Panc1 (cell line): ENCODE results near the gene LARGE2. TPM values are rescaled to one million over a fixed set of nuclear protein-coding genes. Genes with fewer than 3 reads are reported as not detected.

Source experiments
- ATAC-seq: fragments of 200-7000 bp; cut with Tn5 transposase; 2 replicates; pipeline ENCODE4 v1.9.1; 2020; ENCODE audit warnings: mild to moderate bottlenecking, moderate library complexity
- BruUV-seq: library from RNA; stranded (reverse); fragments of 400-500 nt; replicated peaks from 2 replicates; lab custom pipeline; 2021; lab: Mats Ljungman, UMichigan
- CTCF ChIA-PET: fragments of 300-600 bp; sonication (Branson Sonifier 250); formaldehyde crosslinking; loops from one replicate; lab custom pipeline; 2022; ENCODE audit warnings: antibody characterized with exemption; lab: Charles Lee
- POLR2A ChIA-PET: fragments of 300-600 bp; sonication (Branson Sonifier 250); formaldehyde crosslinking; loops from one replicate; lab custom pipeline; 2022; ENCODE audit warnings: antibody characterized with exemption; lab: Charles Lee
- DNase-seq: peaks from one replicate; pipeline ENCODE4 v3.0.0-alpha.2; 2010; ENCODE audit warnings: low read depth, low spot score
- H3K27ac ChIP-seq: 2 replicates; pipeline ENCODE4 v1.5.1; 2011; ENCODE audit warnings: mild to moderate bottlenecking, low read length, inconsistent platforms
- H3K27me3 ChIP-seq: fragments of 200-500 bp; sonication (Bioruptor generic); 2 replicates; pipeline ENCODE4 v1.6.0; 2014; ENCODE audit warnings: low read length, inconsistent platforms; ENCODE audit not compliant: control insufficient read depth, insufficient read depth
- H3K36me3 ChIP-seq: fragments of 200-500 bp; sonication (Bioruptor generic); 2 replicates; pipeline ENCODE4 v1.5.1; 2014; ENCODE audit warnings: inconsistent platforms, mild to moderate bottlenecking, low read length, moderate library complexity; ENCODE audit not compliant: control insufficient read depth, insufficient read depth
- H3K4me1 ChIP-seq: 2 replicates; pipeline ENCODE4 v1.5.1; 2011; ENCODE audit warnings: inconsistent platforms, mild to moderate bottlenecking, low read length, moderate library complexity; ENCODE audit not compliant: control insufficient read depth, insufficient read depth
- H3K4me3 ChIP-seq, 2 experiments: 2 replicates each; pipeline ENCODE4 v1.5.1; 2011 to 2012; ENCODE audit warnings: low read depth in 2 of 2, low read length in 2 of 2, mild to moderate bottlenecking in 2 of 2, inconsistent platforms in 1 of 2, moderate library complexity in 1 of 2
- H3K9me3 ChIP-seq: fragments of 200-500 bp; sonication (Bioruptor generic); 2 replicates; pipeline ENCODE4 v1.5.1; 2014; ENCODE audit warnings: low read depth, mild to moderate bottlenecking, inconsistent platforms, low read length, moderate library complexity; ENCODE audit not compliant: control insufficient read depth, insufficient read depth
- POLR2AphosphoS5 ChIP-seq: IDR thresholded peaks from 2 replicates; pipeline ENCODE4 v1.6.1; 2012; ENCODE audit warnings: mild to moderate bottlenecking, low read depth, low read length, moderate library complexity
- REST ChIP-seq, 2 experiments: IDR thresholded peaks; 2 replicates each; pipeline ENCODE4 v1.6.1; 2011 to 2012; ENCODE audit warnings: low read depth in 2 of 2, control low read depth in 1 of 2, low read length in 1 of 2, mild to moderate bottlenecking in 1 of 2, moderate library complexity in 1 of 2; ENCODE audit not compliant: insufficient read depth in 1 of 2
- SIN3A ChIP-seq: IDR thresholded peaks from 2 replicates; pipeline ENCODE4 v1.6.1; 2012; ENCODE audit warnings: low read depth, mild to moderate bottlenecking, low read length, moderate library complexity, borderline replicate concordance; ENCODE audit not compliant: insufficient read depth
- TCF7L2 ChIP-seq: IDR thresholded peaks from 2 replicates; pipeline ENCODE4 v1.6.1; 2011; ENCODE audit warnings: mild to moderate bottlenecking, low read depth, low read length, inconsistent platforms
- in situ Hi-C: cut with HindIII; loops from 2 replicates; pipeline ENCODE4 v1.10.0; 2016; ENCODE audit warnings: low sequenced_read_pairs, low pct_unique_long_range_greater_than_20kb
- intact Hi-C: fragments of 100-400 bp; cut with micrococcal nuclease; formaldehyde crosslinking; loops from one replicate; pipeline ENCODE4 v1.10.0; 2022; ENCODE audit not compliant: unreplicated experiment
- total RNA-seq: library from RNA; stranded (reverse); gene quantifications from one replicate; pipeline ENCODE4 v1.2.1, GENCODE V29; 2021; ENCODE audit not compliant: unreplicated experiment
- TF ChIP-seq, protein P1 (sequence below): fragments of 450-650 bp; IDR thresholded peaks from 2 replicates; pipeline ENCODE4 v1.5.1; 2017; ENCODE audit warnings: mild to moderate bottlenecking

LARGE2 gene
- total RNA-seq, 1 experiment from 2014 or later, result 1.4 TPM

- Histone ChIP-seq H3K27me3 (no peaks in the 10 kb centered on the region), H3K4me3 (no peak overlapping the region), H3K4me1 (no peaks in the 10 kb centered on the region), H3K27ac (no peak overlapping the region), H3K9me3 (no peaks in the 10 kb centered on the region), H3K36me3 (peaks cover 11% of the 10 kb centered on the region)
- in situ Hi-C loops (no loop called here), intact Hi-C loops (no loop called here)
- CTCF ChIA-PET, result no interaction called here
- no TSS peak for BruUV-seq
- no peak for TF ChIP-seq TCF7L2
- TF ChIP-seq REST (IDR thresholded peaks at IDR 0.05; ENCODE audit: insufficient read depth in 1 of 2, low read depth in 2 of 2, low read length in 1 of 2), result no peak
- TF ChIP-seq POLR2AphosphoS5, result no peak
- TF ChIP-seq, protein P1, sequence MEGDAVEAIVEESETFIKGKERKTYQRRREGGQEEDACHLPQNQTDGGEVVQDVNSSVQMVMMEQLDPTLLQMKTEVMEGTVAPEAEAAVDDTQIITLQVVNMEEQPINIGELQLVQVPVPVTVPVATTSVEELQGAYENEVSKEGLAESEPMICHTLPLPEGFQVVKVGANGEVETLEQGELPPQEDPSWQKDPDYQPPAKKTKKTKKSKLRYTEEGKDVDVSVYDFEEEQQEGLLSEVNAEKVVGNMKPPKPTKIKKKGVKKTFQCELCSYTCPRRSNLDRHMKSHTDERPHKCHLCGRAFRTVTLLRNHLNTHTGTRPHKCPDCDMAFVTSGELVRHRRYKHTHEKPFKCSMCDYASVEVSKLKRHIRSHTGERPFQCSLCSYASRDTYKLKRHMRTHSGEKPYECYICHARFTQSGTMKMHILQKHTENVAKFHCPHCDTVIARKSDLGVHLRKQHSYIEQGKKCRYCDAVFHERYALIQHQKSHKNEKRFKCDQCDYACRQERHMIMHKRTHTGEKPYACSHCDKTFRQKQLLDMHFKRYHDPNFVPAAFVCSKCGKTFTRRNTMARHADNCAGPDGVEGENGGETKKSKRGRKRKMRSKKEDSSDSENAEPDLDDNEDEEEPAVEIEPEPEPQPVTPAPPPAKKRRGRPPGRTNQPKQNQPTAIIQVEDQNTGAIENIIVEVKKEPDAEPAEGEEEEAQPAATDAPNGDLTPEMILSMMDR, result no peak
- TF ChIP-seq SIN3A, result no peak
- DNase-seq (no peak), ATAC-seq (no peak)
- POLR2A ChIA-PET, result no interaction called here
Observed at GRCh38 chr11:45945397-45945999, 23.0 kb downstream of the LARGE2 start.

DNA sequence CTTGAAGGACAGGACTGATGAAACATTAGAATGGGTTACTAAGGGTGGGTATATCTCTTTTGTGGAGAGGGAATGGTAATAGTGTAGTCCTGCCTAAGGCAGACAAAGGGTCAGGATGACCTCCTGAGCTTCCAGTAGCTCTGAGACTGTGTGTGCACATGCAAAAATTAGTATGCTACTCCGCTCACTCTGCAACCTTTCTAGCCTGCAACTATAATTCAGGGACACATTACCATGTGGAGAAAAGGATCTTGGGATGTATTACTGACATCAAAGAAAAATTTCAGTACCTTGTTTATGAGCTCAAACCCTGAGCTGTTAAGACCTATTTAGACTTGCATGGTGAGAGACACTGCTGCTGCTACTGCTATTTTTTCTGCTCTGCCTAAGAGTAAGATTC, 25.4 kb downstream of the LARGE2 start:
- Histone ChIP-seq H3K27me3 (no peaks in the 10 kb centered on the region), H3K9me3 (no peaks in the 10 kb centered on the region), H3K4me1 (no peaks in the 10 kb centered on the region), H3K36me3 (peaks cover 15% of the 10 kb centered on the region), H3K4me3 (no peak overlapping the region), H3K27ac (no peak overlapping the region)
- in situ Hi-C loops (no loop called here), intact Hi-C loops (no loop called here)
- no peak for ATAC-seq
- TF ChIP-seq, protein P1, result no peak
- TF ChIP-seq SIN3A (no peak), TCF7L2 (no peak), POLR2AphosphoS5 (no peak), REST (IDR thresholded peaks at IDR 0.05; ENCODE audit: insufficient read depth in 1 of 2, low read depth in 2 of 2, low read length in 1 of 2) (no peak)
- POLR2A ChIA-PET, result interaction anchor here (0.6 kb wide), 1 partner anchor 17 kb away, joined by 3 read pairs; no protein-coding TSS in a partner anchor
- CTCF ChIA-PET, result interaction anchor here (0.6 kb wide), 1 partner anchor 12 kb away, joined by 9 read pairs; no protein-coding TSS in a partner anchor
- no TSS peak for BruUV-seq
- DNase-seq, result no peak
